ENCODE measurements around the gene MRGPRD. TPM values are rescaled to one million over a fixed set of nuclear protein-coding genes. Genes with fewer than 3 reads are reported as not detected.

Gene MRGPRD
- total RNA-seq, 2 experiments from 2014 or later = not detected

GRCh38 chr11:69010964-69011623, 30.3 kb upstream of the MRGPRD start:
- H3K4me1 Mint-ChIP-seq = peaks cover 3% of the 10 kb centered on the region
- H3K27ac Mint-ChIP-seq = no peak overlapping the region
- ChIA-PET CTCF (no interaction called here), POLR2A (interaction anchor here (1.0 to 1.2 kb wide), 3 partner anchors 37 to 76 kb away, joined by 3 to 4 read pairs (median 3); partner anchors contain the start of gene TPCN2)
- H3K36me3 Mint-ChIP-seq (ENCODE audit: low read depth) = no peaks in the 10 kb centered on the region
- H3K9me3 Mint-ChIP-seq = no peaks in the 10 kb centered on the region
- no peak overlapping the region for H3K4me3 Mint-ChIP-seq
- H3K27me3 Mint-ChIP-seq = peaks cover 23% of the 10 kb centered on the region
- peak; percentile 39 for DNase-seq

- no peak overlapping the region for H3K4me3 Mint-ChIP-seq
- ChIA-PET POLR2A (interaction anchor here (1.0 to 1.2 kb wide), 3 partner anchors 38 to 77 kb away, joined by 3 to 4 read pairs (median 3); partner anchors contain the start of gene TPCN2), CTCF (no interaction called here)
- no peaks in the 10 kb centered on the region for H3K9me3 Mint-ChIP-seq
- H3K27me3 Mint-ChIP-seq = peaks cover 23% of the 10 kb centered on the region
- no peak overlapping the region for H3K27ac Mint-ChIP-seq
- peaks cover 3% of the 10 kb centered on the region for H3K4me1 Mint-ChIP-seq
- H3K36me3 Mint-ChIP-seq (ENCODE audit: low read depth) = no peaks in the 10 kb centered on the region
- no peak for DNase-seq
These were observed 29.6 kb upstream of the MRGPRD start for GRCh38 chr11:69010361-69010891.

- peaks cover 20% of the 10 kb centered on the region for H3K27me3 Mint-ChIP-seq
These were observed 28.8 kb upstream of the MRGPRD start for GRCh38 chr11:69009441-69010211.

GRCh38 chr11:69008737-69009440, 28.1 kb upstream of the MRGPRD start:
- Mint-ChIP-seq H3K36me3 (ENCODE audit: low read depth) (no peaks in the 10 kb centered on the region), H3K27me3 (peaks cover 20% of the 10 kb centered on the region), H3K4me3 (no peak overlapping the region), H3K27ac (no peak overlapping the region), H3K9me3 (no peaks in the 10 kb centered on the region), H3K4me1 (peaks cover 3% of the 10 kb centered on the region)
- no peak for DNase-seq
- POLR2A ChIA-PET = no interaction called here
- CTCF ChIA-PET = no interaction called here

More at GRCh38 chr11:69009441-69010211, 28.8 kb upstream of the MRGPRD start:
- H3K4me3 Mint-ChIP-seq = no peak overlapping the region
- peaks cover 3% of the 10 kb centered on the region for H3K4me1 Mint-ChIP-seq
- no peak overlapping the region for H3K27ac Mint-ChIP-seq
- ChIA-PET POLR2A (interaction anchor here (1.0 kb wide), 1 partner anchor 71 kb away, joined by 3 read pairs; no protein-coding TSS in a partner anchor), CTCF (no interaction called here)
- DNase-seq = no peak
- no peaks in the 10 kb centered on the region for H3K36me3 Mint-ChIP-seq (ENCODE audit: low read depth)
- no peaks in the 10 kb centered on the region for H3K9me3 Mint-ChIP-seq

DNA sequence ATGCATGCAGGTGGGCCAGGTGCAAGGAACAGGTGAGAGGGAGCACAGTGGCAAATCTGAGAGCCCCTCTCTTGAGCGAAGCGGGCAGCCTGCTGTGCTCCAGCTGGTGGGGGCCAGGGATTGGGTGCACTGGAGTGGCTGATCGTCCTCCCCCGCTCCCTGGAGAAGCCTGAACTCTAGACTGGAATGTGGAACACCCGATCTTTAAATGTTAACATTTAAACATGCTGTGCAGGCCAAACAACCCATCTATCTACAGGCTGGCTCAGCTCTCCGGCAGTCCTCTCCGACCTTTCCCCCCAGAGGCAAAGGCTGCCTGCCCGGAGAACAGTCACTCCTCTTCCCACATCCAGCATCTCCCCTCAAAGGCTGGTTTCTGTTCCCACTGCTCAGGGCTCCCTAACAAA, 27.2 kb upstream of the MRGPRD start:
- ChIA-PET POLR2A (no interaction called here), CTCF (no interaction called here)
- DNase-seq = no peak
- no peaks in the 10 kb centered on the region for H3K9me3 Mint-ChIP-seq
- H3K27ac Mint-ChIP-seq = no peak overlapping the region
- no peaks in the 10 kb centered on the region for H3K36me3 Mint-ChIP-seq (ENCODE audit: low read depth)
- H3K27me3 Mint-ChIP-seq = peaks cover 18% of the 10 kb centered on the region
- H3K4me1 Mint-ChIP-seq = peaks cover 3% of the 10 kb centered on the region
- H3K4me3 Mint-ChIP-seq = no peak overlapping the region

GRCh38 chr11:69006816-69007215, 26.0 kb upstream of the MRGPRD start:
- DNase-seq = no peak
- peaks cover 3% of the 10 kb centered on the region for H3K4me1 Mint-ChIP-seq
- H3K9me3 Mint-ChIP-seq = no peaks in the 10 kb centered on the region
- peaks cover 8% of the 10 kb centered on the region for H3K27me3 Mint-ChIP-seq
- H3K27ac Mint-ChIP-seq = no peak overlapping the region
- POLR2A ChIA-PET = no interaction called here
- H3K4me3 Mint-ChIP-seq = no peak overlapping the region
- no peaks in the 10 kb centered on the region for H3K36me3 Mint-ChIP-seq (ENCODE audit: low read depth)
- CTCF ChIA-PET = no interaction called here

DNA sequence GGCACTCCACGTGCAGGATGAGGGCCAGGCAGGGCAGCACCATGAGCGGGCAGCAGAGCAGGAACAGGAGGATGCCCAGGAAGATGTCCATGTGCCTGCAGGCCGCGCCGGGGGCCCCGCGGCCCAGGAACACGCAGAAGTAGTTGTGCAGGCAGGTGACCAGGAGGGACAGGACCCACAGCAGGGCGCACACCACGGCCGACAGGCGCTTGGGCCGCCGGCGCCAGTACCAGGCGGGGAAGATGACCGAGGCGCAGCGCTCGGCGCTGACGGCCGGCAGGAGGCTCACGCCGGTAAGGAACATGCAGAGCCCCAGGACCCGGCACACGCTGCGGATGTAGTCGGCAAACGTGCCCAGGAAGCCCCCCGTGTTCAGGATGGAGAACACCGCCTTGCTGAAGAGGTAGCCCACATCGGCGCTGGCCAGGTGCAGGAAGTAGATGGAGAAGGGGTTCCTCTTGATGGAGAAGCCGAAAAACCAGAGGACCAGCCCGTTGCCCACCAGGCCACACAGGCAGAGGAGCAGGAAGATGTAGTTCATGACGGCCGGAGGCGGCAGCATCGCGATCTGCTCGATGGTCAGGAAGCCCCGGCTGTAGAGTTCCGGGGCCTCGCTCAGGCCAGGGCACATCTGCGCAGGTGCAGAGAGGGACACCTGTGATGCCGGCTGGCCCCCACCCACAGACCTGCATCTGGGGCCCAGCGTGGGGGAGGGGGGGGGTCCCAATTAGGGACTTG, 25.0 kb upstream of the MRGPRD start:
- ChIA-PET CTCF (no interaction called here), POLR2A (no interaction called here)
- peaks cover 2% of the 10 kb centered on the region for H3K27me3 Mint-ChIP-seq
- no peaks in the 10 kb centered on the region for H3K4me1 Mint-ChIP-seq
- no peak overlapping the region for H3K27ac Mint-ChIP-seq
- no peak overlapping the region for H3K4me3 Mint-ChIP-seq
- no peaks in the 10 kb centered on the region for H3K9me3 Mint-ChIP-seq
- DNase-seq = no peak
- H3K36me3 Mint-ChIP-seq (ENCODE audit: low read depth) = no peaks in the 10 kb centered on the region

GRCh38 chr11:69005183-69005630, 24.4 kb upstream of the MRGPRD start:
- DNase-seq = no peak
- CTCF ChIA-PET = no interaction called here
- POLR2A ChIA-PET = no interaction called here
- H3K4me1 Mint-ChIP-seq = no peaks in the 10 kb centered on the region
- H3K36me3 Mint-ChIP-seq (ENCODE audit: low read depth) = no peaks in the 10 kb centered on the region
- no peaks in the 10 kb centered on the region for H3K9me3 Mint-ChIP-seq
- no peak overlapping the region for H3K27ac Mint-ChIP-seq
- peaks cover 2% of the 10 kb centered on the region for H3K27me3 Mint-ChIP-seq
- H3K4me3 Mint-ChIP-seq = no peak overlapping the region

- Mint-ChIP-seq H3K27ac (no peak overlapping the region), H3K4me1 (no peaks in the 10 kb centered on the region), H3K4me3 (no peak overlapping the region), H3K9me3 (no peaks in the 10 kb centered on the region), H3K36me3 (ENCODE audit: low read depth) (no peaks in the 10 kb centered on the region), H3K27me3 (peaks cover 2% of the 10 kb centered on the region)
- DNase-seq = no peak
- ChIA-PET POLR2A (no interaction called here), CTCF (no interaction called here)
These were observed 23.8 kb upstream of the MRGPRD start for GRCh38 chr11:69004411-69005182.

DNA sequence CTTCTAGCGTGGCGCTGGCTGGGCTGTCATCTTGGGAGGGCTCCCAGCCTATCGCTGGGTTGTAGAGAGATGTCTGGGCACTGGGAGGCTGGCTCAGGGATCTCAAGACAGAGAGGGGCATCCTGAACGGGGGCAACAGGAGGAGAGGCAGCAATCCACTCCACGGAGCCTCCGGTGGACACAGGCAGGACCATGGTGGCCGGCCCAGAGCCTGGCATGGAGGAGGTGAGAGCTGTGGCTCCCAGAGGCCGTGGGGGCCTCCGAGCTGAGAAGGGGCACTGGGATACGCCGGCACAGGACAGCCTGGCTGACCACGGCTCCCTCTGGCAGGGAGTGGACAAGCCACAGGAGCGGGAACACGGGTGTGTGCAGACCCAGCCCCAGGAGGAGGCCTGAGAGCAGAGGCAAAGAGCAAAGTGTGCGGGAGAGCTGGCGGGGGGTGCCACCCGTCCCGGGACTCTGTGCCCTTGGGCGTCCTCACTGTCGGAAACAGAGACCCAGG, 23.1 kb upstream of the MRGPRD start:
- H3K4me3 Mint-ChIP-seq = no peak overlapping the region
- no peak overlapping the region for H3K27ac Mint-ChIP-seq
- no peaks in the 10 kb centered on the region for H3K36me3 Mint-ChIP-seq (ENCODE audit: low read depth)
- no peak for DNase-seq
- no peaks in the 10 kb centered on the region for H3K4me1 Mint-ChIP-seq
- ChIA-PET CTCF (no interaction called here), POLR2A (no interaction called here)
- no peaks in the 10 kb centered on the region for H3K9me3 Mint-ChIP-seq
- peaks cover 8% of the 10 kb centered on the region for H3K27me3 Mint-ChIP-seq

- CTCF ChIA-PET = interaction anchor here (1.4 kb wide), 1 partner anchor 88 kb away, joined by 4 read pairs; no protein-coding TSS in a partner anchor
- no peak for DNase-seq
- Mint-ChIP-seq H3K36me3 (ENCODE audit: low read depth) (no peaks in the 10 kb centered on the region), H3K27me3 (peaks cover 9% of the 10 kb centered on the region), H3K4me1 (no peaks in the 10 kb centered on the region), H3K27ac (no peak overlapping the region), H3K9me3 (no peaks in the 10 kb centered on the region), H3K4me3 (no peak overlapping the region)
- POLR2A ChIA-PET = no interaction called here
These were observed 22.6 kb upstream of the MRGPRD start for GRCh38 chr11:69003301-69003865.
